Activated CD8-positive, alpha-beta memory T cell treated with anti-CD3 and anti-CD28 coated beads for 24 hours (primary cell): Measurements from ENCODE around the gene SCAANT1.

Experiments
- DNase-seq: peaks from one replicate; pipeline ENCODE4 v3.0.0-alpha.2; 2020

Gene SCAANT1

DNA sequence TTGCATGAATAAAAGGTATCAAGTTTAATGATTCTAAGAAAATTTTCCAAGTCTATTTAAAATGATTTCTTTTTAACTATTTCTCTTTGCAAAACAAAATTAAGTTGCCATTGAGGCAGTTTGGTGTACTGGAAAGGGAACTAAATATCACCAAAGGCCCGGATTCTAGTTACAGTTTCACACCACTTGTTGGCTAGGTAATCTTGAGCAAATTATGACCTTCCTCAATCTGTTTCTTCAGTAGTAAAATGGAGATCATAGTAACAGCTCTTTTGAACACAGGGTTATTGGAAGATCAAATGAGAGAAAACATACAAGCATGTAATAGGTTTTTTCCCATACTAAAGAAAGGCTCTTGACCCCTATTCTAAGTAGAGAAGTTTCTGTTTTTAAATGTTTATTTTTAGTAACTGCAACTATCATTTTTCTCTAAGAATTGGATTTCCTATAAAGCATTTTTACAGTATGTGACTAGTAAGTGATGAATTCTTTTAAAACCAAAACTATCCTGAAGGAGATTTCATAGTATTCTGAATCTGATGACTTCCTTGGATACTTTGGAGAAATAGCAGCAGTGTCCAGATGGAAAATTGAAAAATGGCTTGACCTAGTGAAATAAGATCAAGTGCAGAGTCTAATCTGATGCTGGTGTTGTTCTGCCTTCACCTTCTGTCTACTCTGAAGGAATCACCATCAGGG is 15.7 kb downstream of the SCAANT1 start:
- no peak for DNase-seq

- DNase-seq, result no peak
These were observed 16.6 kb downstream of the SCAANT1 start for GRCh38 chr3:63895422-63896189.

GRCh38 chr3:63892773-63893352 is 19.3 kb downstream of the SCAANT1 start:
- no peak for DNase-seq

GRCh38 chr3:63891518-63891917 is 20.7 kb downstream of the SCAANT1 start:
- DNase-seq, result no peak

DNA sequence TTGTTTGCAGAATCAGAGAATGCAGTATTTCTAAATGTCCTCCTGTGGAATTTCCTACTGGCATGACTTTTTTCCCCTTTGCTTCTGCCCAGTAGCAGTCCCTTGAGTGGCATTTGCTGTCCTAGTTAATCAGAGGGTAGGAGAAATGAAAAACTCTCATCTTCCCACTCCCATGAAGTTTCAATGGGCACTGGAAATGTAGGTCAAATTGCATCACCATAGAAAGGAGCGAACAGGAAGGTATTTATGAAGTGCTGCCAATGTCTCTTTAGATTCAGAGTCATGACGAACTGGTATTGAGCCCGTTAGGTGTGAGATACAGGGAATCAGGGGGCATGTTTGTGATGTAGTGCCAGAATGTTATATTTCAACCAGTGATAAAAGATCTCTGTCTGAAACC is 25.3 kb downstream of the SCAANT1 start:
- DNase-seq, result no peak

DNA sequence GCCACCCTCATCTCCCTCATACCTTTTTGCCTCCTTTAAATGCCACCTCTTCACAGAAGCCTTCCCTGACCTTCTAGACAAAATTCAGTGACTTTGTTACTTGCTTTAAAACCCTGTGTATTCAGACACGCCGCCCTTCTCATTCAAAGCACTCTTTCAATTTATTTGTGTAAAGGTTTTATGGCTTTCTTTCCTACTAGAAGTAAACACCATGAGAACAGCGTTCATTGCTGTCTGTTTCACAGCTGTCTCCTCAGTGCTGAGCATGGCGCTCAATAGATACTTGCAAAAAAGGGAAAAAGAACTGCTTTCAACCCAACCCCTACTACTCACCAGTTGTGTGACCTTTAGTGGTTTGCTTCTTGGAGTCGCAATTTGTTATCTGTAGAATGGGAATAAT is 31.5 kb downstream of the SCAANT1 start:
- no peak for DNase-seq

DNA sequence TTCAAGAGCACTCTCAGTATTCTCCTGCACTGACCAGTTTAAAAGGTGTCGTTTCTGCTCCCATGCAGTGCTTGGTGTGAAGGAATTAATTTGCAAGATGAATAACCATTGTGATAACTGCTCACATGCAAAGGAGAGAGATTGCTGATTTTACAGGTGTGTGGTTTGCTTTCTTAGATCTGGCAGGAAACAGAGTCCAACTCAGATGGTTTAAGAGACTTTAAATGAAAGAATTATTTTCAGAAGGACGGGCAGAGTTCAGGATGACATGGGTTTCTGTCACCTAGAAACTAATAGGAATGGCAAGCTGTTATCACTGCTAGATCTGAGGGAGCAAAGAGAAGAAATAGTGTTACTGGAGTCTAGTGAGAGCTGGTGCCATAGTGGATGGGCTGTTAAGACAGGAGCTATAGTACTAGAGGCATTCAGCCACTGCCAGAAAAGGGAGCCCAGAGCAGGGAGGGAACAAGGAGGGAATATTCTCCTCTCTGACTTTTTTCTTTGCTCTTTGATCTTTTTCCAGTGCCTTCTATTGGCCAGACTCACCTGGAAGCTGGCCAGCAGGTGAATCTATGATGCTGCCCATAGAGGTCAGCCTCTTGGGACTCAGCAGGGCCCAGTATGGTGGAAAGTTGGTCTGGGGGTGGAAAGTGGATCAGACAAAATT is 33.7 kb downstream of the SCAANT1 start:
- DNase-seq, result no peak

- no peak for DNase-seq
These were observed 34.3 kb downstream of the SCAANT1 start for GRCh38 chr3:63877737-63878393.

- DNase-seq, result no peak
These were observed 35.9 kb downstream of the SCAANT1 start for GRCh38 chr3:63876260-63876659.

GRCh38 chr3:63875510-63875909 is 36.7 kb downstream of the SCAANT1 start:
- DNase-seq, result no peak

DNA sequence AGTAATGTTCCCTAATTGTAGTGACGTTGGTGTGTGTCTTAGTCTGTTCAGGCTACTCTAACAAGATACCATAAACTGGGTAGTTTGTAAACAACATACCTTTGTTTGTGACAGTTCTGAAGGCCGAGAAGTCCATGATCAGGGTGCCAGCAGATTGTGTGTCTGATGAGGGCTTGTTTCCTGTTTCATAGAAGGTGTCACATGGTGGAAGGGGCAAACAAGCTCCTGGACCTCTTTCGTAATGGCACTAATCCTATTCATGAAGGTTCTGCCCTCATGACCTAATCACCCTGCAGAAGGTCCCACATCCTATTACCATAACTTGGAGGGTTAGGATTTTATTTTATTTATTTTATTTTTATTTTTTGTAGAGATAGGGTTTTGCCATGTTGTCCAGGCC is 37.4 kb downstream of the SCAANT1 start:
- DNase-seq, result no peak

- DNase-seq, result no peak
These were observed 39.9 kb downstream of the SCAANT1 start for GRCh38 chr3:63872135-63872924.

- DNase-seq, result no peak
These were observed 41.6 kb downstream of the SCAANT1 start for GRCh38 chr3:63870615-63871005.

DNA sequence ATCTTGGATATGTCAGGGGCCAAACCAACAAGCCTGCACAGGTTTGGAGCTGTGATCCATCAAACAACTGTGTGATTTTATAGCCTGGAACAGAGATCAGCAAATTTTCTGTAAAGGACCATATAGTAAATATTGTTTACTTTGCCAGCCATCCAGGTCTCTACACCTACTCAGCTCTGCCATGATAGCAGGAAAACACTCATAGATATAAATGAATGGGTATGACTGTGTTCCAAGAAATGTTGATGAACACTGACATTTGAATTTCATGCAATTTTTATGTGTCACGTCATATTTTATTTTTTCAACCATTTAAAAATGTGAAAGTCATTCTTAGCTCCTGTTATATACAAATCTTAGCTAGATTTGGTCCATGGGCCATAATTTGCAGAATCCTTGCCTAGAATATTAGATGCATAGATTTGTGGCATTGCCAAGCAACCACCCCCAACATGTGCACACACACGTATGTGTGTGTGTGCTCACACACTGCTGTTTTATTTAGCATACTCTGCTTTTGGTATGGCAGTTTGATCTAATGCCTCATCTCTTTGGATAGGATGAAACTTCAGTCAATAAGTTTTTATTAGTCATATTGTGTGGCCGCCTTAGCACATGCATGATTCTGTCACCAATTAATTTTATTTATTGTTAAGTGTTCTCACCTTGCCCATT is 42.1 kb downstream of the SCAANT1 start:
- no peak for DNase-seq

DNA sequence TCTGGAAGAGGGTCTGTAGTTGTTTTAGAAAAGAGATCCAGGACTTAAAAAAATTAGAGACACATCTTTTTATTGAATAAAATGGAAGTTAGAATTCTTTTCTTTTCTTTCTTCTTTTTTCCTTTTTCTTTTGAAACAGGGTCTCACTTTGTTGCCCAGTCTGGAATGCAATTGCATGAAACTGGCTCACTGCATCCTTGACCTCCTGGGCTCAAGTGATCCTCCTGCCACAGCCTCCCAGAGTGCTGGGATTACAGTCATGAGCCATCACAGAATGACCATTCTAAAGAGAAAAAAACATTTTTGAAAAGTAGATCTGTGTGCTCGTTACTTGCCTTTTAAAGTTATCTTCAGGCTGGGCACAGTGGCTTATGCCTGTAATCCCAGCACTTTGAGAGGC is 45.0 kb downstream of the SCAANT1 start:
- no peak for DNase-seq

- DNase-seq, result no peak
These were observed 47.2 kb downstream of the SCAANT1 start for GRCh38 chr3:63864965-63865327.

- peak; percentile 84 for DNase-seq
These were observed 47.9 kb downstream of the SCAANT1 start for GRCh38 chr3:63864008-63864964.

GRCh38 chr3:63863150-63864007 is 48.8 kb downstream of the SCAANT1 start, which contains the start of the genes ATXN7 and THOC7:
TSS of gene ATXN7 (plus strand) at chr3:63863867. CDS start at chr3:63912599, 48,732 bp downstream.
TSS of gene THOC7 (minus strand) at chr3:63863805. CDS start at chr3:63863790, 15 bp downstream.
- peak; percentile 88 for DNase-seq

DNA sequence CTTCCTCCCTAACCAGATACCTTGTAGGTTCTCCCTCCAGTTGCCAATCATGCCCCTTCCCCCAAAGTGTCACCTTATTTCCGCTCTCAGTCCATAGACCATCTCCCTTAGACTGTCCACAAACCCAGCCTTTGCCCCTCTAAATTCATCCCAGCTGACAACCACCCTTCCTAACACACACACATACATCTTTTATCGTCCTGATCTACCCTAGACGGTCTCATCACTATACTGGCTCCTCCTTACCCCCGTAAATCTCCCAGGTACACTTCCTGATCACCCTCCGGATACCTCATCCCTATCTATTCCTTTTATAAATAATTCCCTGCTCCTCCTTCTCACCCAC is 49.4 kb downstream of the SCAANT1 start:
- no peak for DNase-seq
